Sigmoid colon (tissue), 7 donors: ENCODE data around the gene AGT. TPM values are rescaled to one million over a fixed set of nuclear protein-coding genes. Genes with fewer than 3 reads are reported as not detected.
"Not testable (repeated sequence)": the region's sequence is repeated elsewhere in the genome, so short reads cannot be mapped to it uniquely, and the experiment has no call there.

Experiments
- DNase-seq: peaks from one replicate; pipeline ENCODE4 v3.0.0-alpha.2; 2019
- H3K27ac ChIP-seq, 4 donors: fragments of 200-600 bp; sonication (generic); one replicate each; pipeline ENCODE4 v1.5.1; 2016 to 2019; ENCODE audit warnings: mild to moderate bottlenecking in 1 of 4
- H3K27me3 ChIP-seq, 3 donors: fragments of 200-600 bp; sonication (generic); one replicate each; pipeline ENCODE4 v1.5.1; 2019; ENCODE audit warnings: mild to moderate bottlenecking in 1 of 3
- H3K36me3 ChIP-seq, 4 donors: fragments of 200-600 bp; sonication (generic); one replicate each; pipeline ENCODE4 v1.5.1; 2016 to 2019
- H3K4me1 ChIP-seq, 4 donors: fragments of 200-600 bp; sonication (generic); one replicate each; pipeline ENCODE4 v1.5.1; 2017 to 2019
- H3K4me3 ChIP-seq, 4 donors: fragments of 200-600 bp; sonication (generic); one replicate each; pipeline ENCODE4 v1.5.1; 2017 to 2019; ENCODE audit warnings: mild to moderate bottlenecking in 2 of 4, moderate library complexity in 1 of 4
- H3K9me3 ChIP-seq, 4 donors: fragments of 200-600 bp in 3 of 4; sonication (generic) in 3 of 4; one replicate each; pipeline versions ENCODE4 v1.5.1 to v1.6.1; 2013 to 2019
- EP300 ChIP-seq, 4 donors: sonication (generic); formaldehyde crosslinking; IDR thresholded peaks; one replicate each; pipeline ENCODE4 v1.6.1; 2017; ENCODE audit warnings: antibody characterized with exemption in 4 of 4
- POLR2A ChIP-seq, 2 donors: fragments of 450-650 bp; IDR thresholded peaks; one replicate each; pipeline ENCODE4 v1.6.1; 2016; ENCODE audit warnings: antibody characterized with exemption in 2 of 2, mild to moderate bottlenecking in 2 of 2, moderate library complexity in 2 of 2
- POLR2AphosphoS5 ChIP-seq, 4 donors: sonication (generic); formaldehyde crosslinking; IDR thresholded peaks; one replicate each; pipeline ENCODE4 v1.6.1; 2017; ENCODE audit warnings: antibody characterized with exemption in 4 of 4
- WGBS, 2 donors: extraction: QIAGEN DNeasy Blood & Tissue Kit; methylation state at CpG; one replicate each; pipeline ENCODE4 v1.1.7; 2013; 5-methylcytosine and 5-hydroxymethylcytosine counted together
- intact Hi-C: fragments of 100-400 bp; cut with DNase I; formaldehyde crosslinking; loops from one replicate; pipeline ENCODE4 v1.15.1; 2023
- polyA plus RNA-seq, 3 donors: library from polyadenylated mRNA; stranded (reverse); fragments of 200-250 nt; gene quantifications; one replicate each; pipeline ENCODE4 v1.2.3, GENCODE V29; 2013
- total RNA-seq, 4 donors: library from RNA; depleted of rRNA; stranded (reverse); fragments of >200 nt; gene quantifications; one replicate each; pipeline ENCODE4 v1.1.0, GENCODE V29; 2016
- TF ChIP-seq, protein P1 (sequence below), 4 experiments: fragments of 450-650 bp in 3 of 4; fragments of 200-600 bp in 1 of 4; IDR thresholded peaks; one replicate each; pipeline ENCODE4 v1.5.1; 2016 to 2019; ENCODE audit warnings: antibody characterized with exemption in 4 of 4, mild to moderate bottlenecking in 3 of 4, moderate library complexity in 2 of 4
- donor health status: healthy with polysubstance abuse.
- donor health status: Bipolar disorder and iron deficiency.
- donor health status: healthy.

Gene AGT
- total and polyA plus RNA-seq, 7 donors: 0.36 to 9.2 (median 1.7) TPM

DNA sequence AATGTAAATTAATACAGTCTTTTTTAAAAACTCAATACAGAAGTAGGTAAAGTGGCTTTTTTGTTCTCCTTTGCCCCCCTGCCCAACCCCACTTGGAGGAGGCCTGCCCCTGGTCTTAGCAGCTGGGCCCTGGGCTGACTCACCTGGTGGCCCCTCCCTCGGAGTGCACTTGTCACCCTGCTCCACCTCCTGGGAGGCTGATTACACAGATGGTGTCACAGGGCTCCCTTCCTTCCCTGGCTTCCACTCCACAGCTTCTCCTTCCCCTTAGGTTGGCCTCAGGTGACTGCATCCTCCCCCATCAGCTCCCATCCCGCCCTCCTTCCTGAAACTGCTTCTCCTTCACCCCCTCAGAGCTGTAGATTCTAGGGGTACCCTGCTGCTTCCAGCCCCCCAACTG lies 21.5 kb upstream of the AGT start:
- Histone ChIP-seq H3K27ac (no peak overlapping the region), H3K9me3 (no peaks in the 10 kb centered on the region), H3K4me3 (no peak overlapping the region), H3K4me1 (no peaks in the 10 kb centered on the region), H3K27me3 (no peaks in the 10 kb centered on the region), H3K36me3 (no peaks in the 10 kb centered on the region)
- WGBS, 2 donors: 20 to 45% methylated on average over 2 of the region's 2 CpGs
- intact Hi-C loops: no loop called here
- DNase-seq: no peak
- TF ChIP-seq POLR2A (IDR thresholded peaks at IDR 0.05) (no peak), POLR2AphosphoS5 (IDR thresholded peaks at IDR 0.05) (no peak), EP300 (IDR thresholded peaks at IDR 0.05) (no peak)
- TF ChIP-seq, protein P1, sequence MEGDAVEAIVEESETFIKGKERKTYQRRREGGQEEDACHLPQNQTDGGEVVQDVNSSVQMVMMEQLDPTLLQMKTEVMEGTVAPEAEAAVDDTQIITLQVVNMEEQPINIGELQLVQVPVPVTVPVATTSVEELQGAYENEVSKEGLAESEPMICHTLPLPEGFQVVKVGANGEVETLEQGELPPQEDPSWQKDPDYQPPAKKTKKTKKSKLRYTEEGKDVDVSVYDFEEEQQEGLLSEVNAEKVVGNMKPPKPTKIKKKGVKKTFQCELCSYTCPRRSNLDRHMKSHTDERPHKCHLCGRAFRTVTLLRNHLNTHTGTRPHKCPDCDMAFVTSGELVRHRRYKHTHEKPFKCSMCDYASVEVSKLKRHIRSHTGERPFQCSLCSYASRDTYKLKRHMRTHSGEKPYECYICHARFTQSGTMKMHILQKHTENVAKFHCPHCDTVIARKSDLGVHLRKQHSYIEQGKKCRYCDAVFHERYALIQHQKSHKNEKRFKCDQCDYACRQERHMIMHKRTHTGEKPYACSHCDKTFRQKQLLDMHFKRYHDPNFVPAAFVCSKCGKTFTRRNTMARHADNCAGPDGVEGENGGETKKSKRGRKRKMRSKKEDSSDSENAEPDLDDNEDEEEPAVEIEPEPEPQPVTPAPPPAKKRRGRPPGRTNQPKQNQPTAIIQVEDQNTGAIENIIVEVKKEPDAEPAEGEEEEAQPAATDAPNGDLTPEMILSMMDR (IDR thresholded peaks at IDR 0.05): no peak

DNA sequence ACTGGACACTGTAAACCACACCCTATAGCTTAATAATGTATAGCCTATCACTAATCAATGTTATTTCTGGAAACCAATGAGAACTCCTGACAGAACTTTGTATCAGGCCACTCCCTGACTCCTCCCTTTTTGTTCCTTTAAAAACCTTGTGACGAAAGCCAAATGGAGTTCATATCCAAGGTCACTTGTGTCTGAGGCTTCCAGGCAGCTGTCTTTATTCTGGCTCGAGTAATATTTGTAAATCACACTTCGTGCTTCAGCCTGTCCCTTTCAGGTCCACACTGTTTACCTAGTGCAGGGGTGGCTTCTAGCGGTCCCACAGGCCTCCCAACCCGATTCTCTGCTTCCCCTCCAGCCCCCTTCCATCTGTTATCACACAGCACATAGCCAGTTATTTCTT lies 17.1 kb upstream of the AGT start:
- 11 to 44% methylated on average over 5 of the region's 5 CpGs for whole genome bisulfite sequencing, 2 donors
- Histone ChIP-seq H3K27ac (no peak overlapping the region), H3K4me3 (no peak overlapping the region), H3K4me1 (no peaks in the 10 kb centered on the region), H3K36me3 (no peaks in the 10 kb centered on the region), H3K27me3 (no peaks in the 10 kb centered on the region), H3K9me3 (no peaks in the 10 kb centered on the region)
- intact Hi-C loops: no loop called here
- DNase-seq: no peak
- TF ChIP-seq EP300 (IDR thresholded peaks at IDR 0.05): no peak
- TF ChIP-seq POLR2AphosphoS5 (IDR thresholded peaks at IDR 0.05): no peak
- TF ChIP-seq, protein P1 (IDR thresholded peaks at IDR 0.05): no peak

DNA sequence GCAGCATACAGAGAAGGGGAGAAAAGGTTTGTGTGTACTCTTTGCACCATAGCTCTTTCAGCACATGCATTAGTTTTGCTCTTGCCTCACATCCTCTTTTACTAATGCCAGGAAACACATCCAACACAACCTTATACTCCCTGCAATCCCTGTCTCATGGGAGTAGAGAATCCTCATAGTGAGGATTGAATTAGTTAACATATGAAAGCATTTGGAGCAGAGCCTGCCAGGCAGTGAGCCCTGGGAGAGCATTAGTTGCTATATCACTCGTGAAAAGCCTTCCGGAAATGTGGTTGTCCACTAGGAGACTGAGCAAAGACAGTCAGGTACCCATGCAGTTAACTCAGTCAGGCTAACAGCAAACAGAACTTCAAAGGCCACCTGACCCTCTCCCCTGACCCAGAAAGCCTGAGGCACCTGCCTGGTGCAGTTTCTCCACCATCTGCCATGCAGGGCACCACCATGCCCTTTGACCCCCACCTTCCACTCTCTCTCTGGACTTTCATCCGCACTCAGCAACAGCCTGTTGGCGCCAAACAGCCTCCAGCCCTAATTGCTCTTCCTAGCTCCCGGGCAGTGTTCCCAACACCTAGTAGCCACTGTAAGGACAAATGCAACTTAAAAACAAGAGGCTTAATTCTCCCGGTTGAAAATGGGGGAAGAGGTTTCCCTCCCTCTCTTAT lies 14.9 kb upstream of the AGT start:
- H3K9me3 ChIP-seq: no peaks in the 10 kb centered on the region
- no peak for DNase-seq
- H3K36me3 ChIP-seq: no peaks in the 10 kb centered on the region
- intact Hi-C loops: no loop called here
- 14 to 50% methylated on average over 6 of the region's 6 CpGs for WGBS, 2 donors
- H3K4me3 ChIP-seq: no peak overlapping the region
- H3K4me1 ChIP-seq: no peaks in the 10 kb centered on the region
- no peaks in the 10 kb centered on the region for H3K27me3 ChIP-seq
- no peak for TF ChIP-seq POLR2AphosphoS5 (IDR thresholded peaks at IDR 0.05)
- TF ChIP-seq POLR2A (IDR thresholded peaks at IDR 0.05): no peak
- TF ChIP-seq, protein P1 (IDR thresholded peaks at IDR 0.05): no peak
- TF ChIP-seq EP300 (IDR thresholded peaks at IDR 0.05): no peak
- no peak overlapping the region for H3K27ac ChIP-seq

DNA sequence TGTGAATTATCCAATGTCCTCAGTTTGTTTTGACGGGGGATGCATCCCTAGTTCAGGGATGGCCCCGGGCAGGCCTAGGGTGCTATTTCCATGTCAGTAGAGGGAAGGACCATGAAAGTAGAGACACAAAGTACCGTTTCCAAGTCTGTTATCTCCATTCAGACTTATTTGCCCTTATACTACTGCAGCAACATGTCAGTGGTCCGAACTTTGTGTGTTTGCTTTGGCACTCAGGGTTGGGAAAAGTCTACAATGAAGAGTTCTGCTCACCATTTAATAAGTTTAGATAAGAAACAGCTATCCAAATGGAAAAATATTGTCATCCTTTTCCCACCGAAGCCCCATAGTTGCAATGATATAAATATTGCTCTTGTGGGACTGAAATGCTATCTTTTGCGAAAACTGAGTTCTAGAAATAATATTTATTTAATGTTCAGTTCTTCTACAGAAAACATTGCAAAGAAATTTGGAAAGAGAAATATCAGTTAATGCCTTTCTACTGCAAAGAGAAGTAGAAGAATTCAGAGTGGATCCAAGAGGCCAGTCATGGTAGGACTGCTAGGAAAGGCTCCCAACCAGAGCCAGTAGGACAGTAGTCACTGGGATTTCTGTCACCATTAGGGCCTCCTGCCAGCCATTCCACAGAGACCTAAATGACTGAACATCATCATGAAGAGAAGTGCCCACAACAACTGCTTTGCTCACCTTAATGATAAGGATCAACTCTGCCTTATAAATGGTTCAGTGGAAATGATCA lies 11.5 kb upstream of the AGT start:
- WGBS, 2 donors: 61 to 74% methylated on average over 6 of the region's 6 CpGs
- peaks cover 0 to 6% (median 0%) of the 10 kb centered on the region in 4 donors for H3K9me3 ChIP-seq
- H3K27me3 ChIP-seq: no peaks in the 10 kb centered on the region
- TF ChIP-seq POLR2A (IDR thresholded peaks at IDR 0.05): no peak
- no peak for TF ChIP-seq POLR2AphosphoS5 (IDR thresholded peaks at IDR 0.05)
- TF ChIP-seq, protein P1 (IDR thresholded peaks at IDR 0.05): no peak
- TF ChIP-seq EP300 (IDR thresholded peaks at IDR 0.05): no peak
- no peaks in the 10 kb centered on the region for H3K36me3 ChIP-seq
- no peak for DNase-seq
- intact Hi-C loops: no loop called here
- no peaks in the 10 kb centered on the region for H3K4me1 ChIP-seq
- H3K27ac ChIP-seq: no peak overlapping the region
- no peak overlapping the region for H3K4me3 ChIP-seq

DNA sequence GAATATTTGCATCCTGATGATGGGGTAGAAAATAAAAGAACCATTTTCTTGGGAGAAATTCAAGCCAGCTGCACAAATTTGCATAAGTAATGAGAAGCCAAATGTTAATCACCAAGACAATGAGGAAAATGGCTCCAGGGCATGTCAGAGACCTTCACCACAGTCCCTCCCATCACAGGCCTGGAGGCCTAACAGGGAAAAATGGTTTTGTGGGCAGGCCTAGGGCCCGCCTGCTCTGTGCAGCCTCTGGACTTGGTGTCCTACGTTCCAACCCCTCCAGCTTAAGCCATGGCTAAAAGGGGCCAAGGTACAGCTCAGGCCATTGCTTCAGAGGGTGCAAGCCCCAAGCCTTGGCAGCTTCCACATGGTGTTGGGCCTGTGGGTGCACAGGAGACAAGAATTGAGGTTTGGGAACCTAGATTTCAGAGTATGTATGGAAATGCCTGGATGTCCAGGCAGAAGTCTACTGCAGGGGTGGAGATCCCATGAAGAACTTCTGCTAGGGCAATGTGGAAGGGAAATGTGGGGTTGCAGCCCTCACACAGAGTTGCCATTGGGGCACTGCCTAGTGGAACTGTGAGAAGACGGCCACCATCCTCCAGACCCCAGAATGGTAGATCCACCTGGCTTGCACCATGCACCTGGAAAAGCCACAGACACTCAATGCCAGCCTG lies 8.1 kb upstream of the AGT start:
- intact Hi-C loops, H3K4me3 ChIP-seq, H3K4me1 ChIP-seq, H3K27ac ChIP-seq, H3K36me3 ChIP-seq, H3K9me3 ChIP-seq, DNase-seq, H3K27me3 ChIP-seq: not testable (repeated sequence)
- 93 to 95% methylated on average over 3 of the region's 3 CpGs for WGBS, 2 donors
